ENCODE results near the gene NEAT1.
A peak's percentile ranks its signal among the peaks of the same experiment; 100 is the strongest.

Gene NEAT1

GRCh38 chr11:65422633-65423515 is at the start of gene NEAT1:
TSS of gene NEAT1 (plus strand) at chr11:65422798.
- peak; percentile 58 for DNase-seq (ENCODE audit: low spot score)

- DNase-seq (ENCODE audit: low spot score): no peak
Measured at GRCh38 chr11:65373839-65374580, 48.6 kb upstream of the NEAT1 start.

DNA sequence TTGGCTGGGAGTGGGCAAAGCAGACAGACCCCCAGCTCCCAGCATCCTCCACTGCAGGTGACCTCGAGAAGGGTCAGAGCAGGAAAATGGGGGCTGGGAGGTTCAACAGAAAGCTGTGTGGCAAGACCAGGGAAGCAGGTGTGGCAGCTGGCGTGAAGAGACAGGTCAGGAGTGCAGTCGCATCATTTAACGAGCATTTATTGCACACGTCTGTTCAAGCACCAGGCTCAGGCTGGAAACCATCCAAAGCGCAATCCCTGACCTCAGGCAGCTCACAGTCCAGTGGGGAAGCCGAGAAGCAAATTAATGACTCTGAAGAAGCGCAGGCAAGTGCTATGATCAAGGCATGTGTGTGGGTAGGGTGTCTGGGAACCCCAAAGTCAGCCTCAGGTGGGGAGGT is 47.6 kb upstream of the NEAT1 start:
- DNase-seq (ENCODE audit: low spot score): no peak

DNA sequence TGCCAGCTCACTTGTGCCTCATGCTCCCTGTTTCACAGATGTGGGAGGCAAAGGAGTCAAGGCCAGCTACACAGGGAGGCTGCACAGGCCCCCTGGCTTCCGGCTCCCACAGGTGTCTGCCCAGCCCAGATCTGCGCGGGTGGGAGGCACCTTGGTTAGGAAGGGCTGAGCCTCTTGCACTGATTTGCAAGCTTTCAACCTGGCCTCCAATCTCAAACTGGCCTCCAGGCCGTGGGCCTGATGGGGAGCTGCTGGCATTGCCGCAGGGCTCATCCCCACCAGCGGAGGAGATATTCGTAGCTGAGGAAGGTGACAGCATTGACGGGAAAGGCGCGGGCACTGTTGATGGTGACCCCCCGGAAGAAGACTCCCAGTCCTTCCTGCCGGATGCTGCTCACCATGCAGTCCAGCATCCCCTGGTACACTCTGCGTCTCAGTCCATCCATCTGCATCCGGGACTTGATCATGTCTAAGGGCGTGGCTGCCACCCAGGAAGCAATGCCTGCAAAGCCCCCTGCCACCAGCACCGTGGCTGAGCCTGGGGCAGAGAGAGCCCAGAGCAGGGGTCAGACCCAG is 46.4 kb upstream of the NEAT1 start:
- DNase-seq (ENCODE audit: low spot score): no peak

DNA sequence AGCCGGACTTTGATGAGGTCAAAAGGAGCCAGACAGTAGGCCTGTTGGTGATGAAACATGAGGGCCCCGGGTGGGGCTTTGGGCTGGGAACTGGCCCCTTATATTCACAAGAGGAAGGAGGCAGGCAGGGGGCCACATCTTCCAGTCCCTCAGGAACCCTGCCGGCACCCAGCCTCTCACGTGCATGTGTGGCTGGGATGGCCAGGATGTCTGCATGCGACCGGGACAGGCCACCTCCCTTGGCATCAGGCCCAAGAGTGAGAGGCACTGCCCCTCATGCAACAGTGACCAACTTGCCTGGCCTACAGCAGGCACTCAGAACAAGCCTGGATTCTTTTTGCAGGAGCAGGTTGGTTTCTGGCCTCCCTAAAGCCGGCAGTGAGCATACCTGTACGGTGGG is 45.6 kb upstream of the NEAT1 start:
- no peak for DNase-seq (ENCODE audit: low spot score)

DNA sequence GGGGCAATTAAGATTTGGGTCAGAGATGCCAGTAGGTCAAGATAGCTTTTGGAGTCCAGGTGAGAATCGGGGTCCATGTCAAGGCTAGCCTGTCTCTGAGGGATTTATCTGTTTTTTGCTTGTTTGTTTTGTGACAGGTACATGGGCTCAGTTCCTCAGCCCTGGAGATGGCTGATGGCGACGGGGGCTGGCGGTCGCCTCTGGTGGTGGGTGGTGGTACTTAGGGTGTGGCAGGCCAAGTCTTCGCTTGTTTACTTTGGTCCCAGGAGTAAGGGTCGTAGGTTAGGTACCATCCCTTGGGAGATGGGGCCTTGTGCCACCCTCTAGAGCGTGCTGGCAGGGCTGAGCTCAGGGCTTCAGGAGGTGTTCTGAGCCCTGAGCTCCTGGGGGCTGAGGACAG is 44.8 kb upstream of the NEAT1 start:
- DNase-seq (ENCODE audit: low spot score): no peak

GRCh38 chr11:65378208-65378927 is 44.2 kb upstream of the NEAT1 start:
- DNase-seq (ENCODE audit: low spot score): no peak

GRCh38 chr11:65378928-65379638 is 43.5 kb upstream of the NEAT1 start:
- no peak for DNase-seq (ENCODE audit: low spot score)

GRCh38 chr11:65379698-65380459 is 42.7 kb upstream of the NEAT1 start:
- no peak for DNase-seq (ENCODE audit: low spot score)

- DNase-seq (ENCODE audit: low spot score): no peak
Measured at GRCh38 chr11:65380460-65381119, 42.0 kb upstream of the NEAT1 start.

- no peak for DNase-seq (ENCODE audit: low spot score)
Measured at GRCh38 chr11:65381716-65382032, 40.9 kb upstream of the NEAT1 start.

GRCh38 chr11:65382033-65382803 is 40.4 kb upstream of the NEAT1 start, which contains the start of gene SLC25A45:
TSS of gene SLC25A45 (minus strand) at chr11:65382646. CDS start at chr11:65381951, 695 bp downstream.
- peak; percentile 40 for DNase-seq (ENCODE audit: low spot score)

GRCh38 chr11:65382804-65383368 is 39.7 kb upstream of the NEAT1 start:
- no peak for DNase-seq (ENCODE audit: low spot score)

DNA sequence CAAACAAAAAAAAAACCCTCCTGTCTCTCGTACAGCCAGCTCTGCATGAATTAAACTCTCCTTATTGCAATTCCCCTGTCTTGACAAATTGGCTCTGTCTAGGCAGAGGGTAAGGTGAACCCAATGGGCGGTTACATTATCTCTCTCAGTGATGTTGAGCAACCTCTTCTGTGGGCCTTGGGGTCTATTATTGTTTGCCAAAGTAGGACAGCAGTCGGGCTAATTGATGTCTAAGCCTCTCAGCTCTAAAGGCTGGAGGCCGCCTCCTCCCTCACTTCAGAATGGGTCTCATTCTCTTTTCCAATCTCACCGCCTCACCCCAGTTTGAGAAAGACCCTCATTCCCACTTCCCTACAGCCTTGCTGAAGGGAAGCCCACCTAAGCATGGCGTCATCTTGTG is 38.8 kb upstream of the NEAT1 start:
- DNase-seq (ENCODE audit: low spot score): no peak

- no peak for DNase-seq (ENCODE audit: low spot score)
Measured at GRCh38 chr11:65384301-65384889, 38.2 kb upstream of the NEAT1 start.

DNA sequence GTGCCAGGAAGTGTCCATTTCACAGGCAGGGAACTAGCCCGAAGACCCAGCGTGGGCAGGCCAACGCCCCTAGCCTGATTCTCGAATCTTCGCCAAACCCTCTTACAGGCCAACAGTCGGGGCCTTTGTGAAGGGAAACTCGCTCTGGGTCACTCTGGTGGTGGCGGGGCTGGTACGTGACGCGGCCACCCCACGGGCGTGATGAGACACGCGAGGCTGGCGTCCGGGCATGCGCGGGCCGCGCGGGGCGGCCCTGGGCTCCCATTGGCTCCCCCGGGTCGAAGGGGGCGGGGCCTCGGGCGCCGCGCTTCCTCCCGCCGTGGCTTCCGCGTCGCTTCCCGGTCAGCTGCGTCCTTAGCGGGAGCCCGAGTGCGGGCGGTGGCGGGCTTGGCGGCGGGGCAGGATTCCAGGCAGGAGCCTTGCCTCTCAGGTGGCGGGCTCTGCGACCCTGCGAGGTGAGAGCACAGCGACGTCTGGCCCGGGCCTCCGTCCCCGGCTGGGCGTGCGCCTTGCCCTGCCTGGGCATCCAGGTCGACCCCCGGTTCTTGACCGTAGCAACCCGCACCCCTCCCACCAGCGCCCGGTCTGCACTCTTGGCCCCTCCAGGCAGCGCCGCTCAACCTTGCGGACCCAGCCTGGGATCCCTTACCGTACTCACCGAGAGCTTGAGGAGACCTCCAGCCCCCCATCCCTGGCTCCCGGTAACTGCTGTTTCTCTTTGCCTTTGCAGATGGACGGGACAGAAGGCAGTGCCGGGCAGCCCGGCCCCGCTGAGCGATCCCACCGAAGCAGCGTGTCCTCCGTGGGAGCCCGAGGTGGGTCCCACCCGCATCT is 36.1 kb upstream of the NEAT1 start, which contains the start of gene FRMD8:
FRMD8 (plus strand) TSS at position 331 of the 834 bp plus-strand sequence; CDS start at position 731, 400 bp downstream.
- peak; percentile 93 for DNase-seq (ENCODE audit: low spot score)

DNA sequence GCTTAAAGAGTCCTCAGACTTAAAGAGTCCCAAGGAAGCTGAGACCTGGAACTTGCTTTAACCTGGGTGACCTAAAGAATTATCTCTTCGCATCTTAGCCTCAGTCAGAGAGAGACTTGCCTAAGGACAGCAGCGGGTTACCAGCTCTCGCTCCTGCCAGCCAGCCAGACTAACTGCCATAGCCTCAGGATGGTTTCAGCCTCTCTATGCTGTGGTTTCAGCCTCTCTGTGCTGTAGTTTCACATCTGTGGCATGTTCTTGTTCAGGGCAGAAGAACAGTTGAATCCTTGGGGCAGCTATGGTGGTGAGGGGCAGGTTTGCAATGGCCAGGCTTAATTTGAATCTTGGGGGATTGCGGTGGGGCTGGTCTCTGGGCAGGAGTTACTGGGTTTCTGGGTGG is 33.9 kb upstream of the NEAT1 start:
- no peak for DNase-seq (ENCODE audit: low spot score)
